Astrocyte of the cerebellum (primary cell): Measurements from ENCODE around the gene KMT5C.
A peak's percentile ranks its signal among the peaks of the same experiment; 100 is the strongest.

ENCODE experiments used
- DNase-seq: peaks from one replicate; pipeline ENCODE4 v3.0.0-alpha.2; 2011; ENCODE audit warnings: low read depth
- H3K4me3 ChIP-seq: 2 replicates; pipeline ENCODE4 v1.5.1; 2011; ENCODE audit warnings: mild to moderate bottlenecking, low read depth, low read length, moderate library complexity
- CTCF ChIP-seq: IDR thresholded peaks from 2 replicates; pipeline ENCODE4 v1.5.1; 2012; ENCODE audit warnings: low read length, low read depth, moderate library complexity, mild to moderate bottlenecking; ENCODE audit errors: missing control alignments
- in situ Hi-C: cut with HindIII; loops from 2 replicates; pipeline ENCODE4 v1.10.0; 2017; ENCODE audit warnings: low sequenced_read_pairs

Gene KMT5C

GRCh38 chr19:55365964-55366363, 26.3 kb downstream of the KMT5C start:
- DNase-seq, result no peak
- no peak for TF ChIP-seq CTCF
- in situ Hi-C loops, result no loop called here
- H3K4me3 ChIP-seq, result no peak overlapping the region

GRCh38 chr19:55366790-55367189, 27.1 kb downstream of the KMT5C start:
- TF ChIP-seq CTCF, result no peak
- H3K4me3 ChIP-seq, result no peak overlapping the region
- no peak for DNase-seq
- in situ Hi-C loops, result no loop called here

GRCh38 chr19:55368106-55368505, 28.4 kb downstream of the KMT5C start:
- no peak for DNase-seq
- in situ Hi-C loops, result no loop called here
- H3K4me3 ChIP-seq, result no peak overlapping the region
- no peak for TF ChIP-seq CTCF

GRCh38 chr19:55368701-55369563, 29.3 kb downstream of the KMT5C start:
- peak overlapping the region; percentile 40 for H3K4me3 ChIP-seq
- no peak for TF ChIP-seq CTCF
- DNase-seq, result no peak
- in situ Hi-C loops, result no loop called here

GRCh38 chr19:55369653-55370304, 30.1 kb downstream of the KMT5C start:
- no peak for TF ChIP-seq CTCF
- H3K4me3 ChIP-seq, result peak overlapping the region; percentile 51
- in situ Hi-C loops, result no loop called here
- no peak for DNase-seq

GRCh38 chr19:55370305-55370988, 30.8 kb downstream of the KMT5C start, which contains the start of gene IL11:
Gene IL11 (minus strand): TSS chr19:55370463. CDS start chr19:55370310, 153 bp downstream.
- TF ChIP-seq CTCF, result no peak
- no peak for DNase-seq
- H3K4me3 ChIP-seq, result peak within 1 kb of the TSS; percentile 51
- in situ Hi-C loops, result no loop called here
